Hepatocyte (in vitro differentiated cells): Measurements from ENCODE around the gene GRIN3A. TPM values are rescaled to one million over a fixed set of nuclear protein-coding genes. Genes with fewer than 3 reads are reported as not detected.

Source experiments
- DNase-seq: peaks from one replicate; pipeline ENCODE4 v3.0.0-alpha.2; 2016; ENCODE audit warnings: low spot score
- H2AFZ ChIP-seq: fragments of 200-600 bp; sonication (generic); 2 replicates; pipeline ENCODE4 v1.6.0; 2016; ENCODE audit warnings: antibody characterized with exemption, mild to moderate bottlenecking
- H3K27ac ChIP-seq: fragments of 200-600 bp; sonication (generic); 2 replicates; pipeline ENCODE4 v1.5.1; 2016; ENCODE audit warnings: mild to moderate bottlenecking
- H3K27me3 ChIP-seq: fragments of 200-600 bp; sonication (generic); 2 replicates; pipeline ENCODE4 v1.6.1; 2016
- H3K36me3 ChIP-seq: fragments of 200-600 bp; sonication (generic); replicated peaks from 2 replicates; pipeline ENCODE4 v1.5.1; 2016; ENCODE audit warnings: low read depth; ENCODE audit not compliant: insufficient read depth
- H3K4me1 ChIP-seq: fragments of 200-600 bp; sonication (generic); 2 replicates; pipeline ENCODE4 v1.5.1; 2016; ENCODE audit warnings: mild to moderate bottlenecking, moderate library complexity; ENCODE audit not compliant: insufficient read depth
- H3K4me2 ChIP-seq: fragments of 200-600 bp; sonication (generic); 2 replicates; pipeline ENCODE4 v1.6.0; 2016
- H3K4me3 ChIP-seq: fragments of 200-600 bp; sonication (generic); 2 replicates; pipeline ENCODE4 v1.5.1; 2016; ENCODE audit warnings: mild to moderate bottlenecking
- H3K79me2 ChIP-seq: fragments of 200-600 bp; sonication (generic); 2 replicates; pipeline ENCODE4 v1.6.0; 2017; ENCODE audit warnings: mild to moderate bottlenecking
- H3K9me2 ChIP-seq: fragments of 200-600 bp; sonication (generic); replicated peaks from 2 replicates; pipeline ENCODE4 v1.6.0; 2017; ENCODE audit warnings: mild to moderate bottlenecking; ENCODE audit not compliant: insufficient read depth
- H3K9me3 ChIP-seq: fragments of 200-600 bp; sonication (generic); 2 replicates; pipeline ENCODE4 v1.5.1; 2016; ENCODE audit warnings: low read depth, mild to moderate bottlenecking
- H4K20me1 ChIP-seq: fragments of 200-600 bp; sonication (generic); 2 replicates; pipeline ENCODE4 v1.6.0; 2016; ENCODE audit warnings: mild to moderate bottlenecking; ENCODE audit not compliant: insufficient read depth, poor library complexity, severe bottlenecking
- EZH2 ChIP-seq: fragments of 200-600 bp; sonication (generic); IDR thresholded peaks from 2 replicates; pipeline ENCODE4 v1.6.1; 2016; ENCODE audit warnings: antibody characterized with exemption, mild to moderate bottlenecking, borderline replicate concordance
- EZH2phosphoT487 ChIP-seq: fragments of 200-600 bp; sonication (generic); IDR thresholded peaks from one replicate; pipeline ENCODE4 v1.6.1; 2018; ENCODE audit warnings: antibody characterized with exemption, mild to moderate bottlenecking, low read depth, moderate library complexity; ENCODE audit not compliant: unreplicated experiment, severe bottlenecking
- WGBS: methylation state at CpG from one replicate; pipeline ENCODE4 v1.1.6; 2016; ENCODE audit warnings: low lambda C conversion rate; ENCODE audit errors: missing lambda C conversion rate; 5-methylcytosine and 5-hydroxymethylcytosine counted together
- polyA plus RNA-seq: library from polyadenylated mRNA; unstranded; fragments of >200 nt; fragmentation: Nextera tagmentation; extraction: Ambion mirVana; gene quantifications from 2 replicates; pipeline ENCODE4 v1.2.1, GENCODE V29; 2016
- total RNA-seq: library from RNA; depleted of rRNA; stranded (reverse); fragments of >200 nt; gene quantifications from 2 replicates; pipeline ENCODE4 v1.2.3, GENCODE V29; 2014
- TF ChIP-seq, protein P1 (sequence below): fragments of 200-600 bp; sonication (generic); IDR thresholded peaks from 2 replicates; pipeline ENCODE4 v1.5.1; 2016; ENCODE audit warnings: antibody characterized with exemption, mild to moderate bottlenecking; ENCODE audit not compliant: poor library complexity

The GRIN3A gene
- total and polyA plus RNA-seq, 2 experiments from 2014 or later, result 0.10 TPM; not detected in 1

DNA sequence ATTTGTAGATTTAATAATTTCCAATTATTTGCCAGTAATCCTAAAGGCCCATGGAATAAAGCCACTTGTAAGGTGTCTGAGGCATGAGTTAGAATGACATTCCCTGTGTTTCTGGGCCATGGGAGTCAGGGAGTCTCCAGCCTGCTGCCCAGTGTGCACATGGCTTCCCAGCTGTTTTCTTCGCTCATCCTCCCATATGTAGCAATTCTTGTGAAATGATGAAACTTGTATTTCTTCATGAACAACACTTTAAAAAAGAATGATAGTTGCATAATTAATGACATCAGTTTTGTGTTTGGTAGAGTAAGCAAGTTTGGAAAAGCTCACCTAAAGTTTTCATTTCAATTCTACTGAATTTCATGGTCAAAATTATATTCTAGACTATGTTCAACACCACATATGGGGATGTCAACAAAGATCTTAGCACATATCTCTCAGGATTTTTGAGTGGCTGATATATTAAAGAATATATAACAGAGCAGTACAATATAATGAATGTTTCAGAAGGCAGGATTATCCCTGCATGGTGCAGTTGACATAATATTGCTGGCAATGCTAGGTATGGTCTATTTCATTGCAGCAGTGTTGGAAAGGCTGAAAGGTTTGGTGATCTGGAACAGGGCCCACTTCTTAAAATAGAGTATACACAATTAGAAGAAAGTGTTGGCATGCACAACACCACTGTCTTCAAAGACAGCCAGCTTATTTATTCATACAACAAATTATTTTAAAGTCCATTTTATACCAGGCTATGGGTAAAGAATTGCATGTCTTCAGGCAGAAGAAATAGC lies 44.7 kb downstream of the GRIN3A start:
- no peaks in the 10 kb centered on the region for H3K79me2 ChIP-seq
- TF ChIP-seq, protein P1, sequence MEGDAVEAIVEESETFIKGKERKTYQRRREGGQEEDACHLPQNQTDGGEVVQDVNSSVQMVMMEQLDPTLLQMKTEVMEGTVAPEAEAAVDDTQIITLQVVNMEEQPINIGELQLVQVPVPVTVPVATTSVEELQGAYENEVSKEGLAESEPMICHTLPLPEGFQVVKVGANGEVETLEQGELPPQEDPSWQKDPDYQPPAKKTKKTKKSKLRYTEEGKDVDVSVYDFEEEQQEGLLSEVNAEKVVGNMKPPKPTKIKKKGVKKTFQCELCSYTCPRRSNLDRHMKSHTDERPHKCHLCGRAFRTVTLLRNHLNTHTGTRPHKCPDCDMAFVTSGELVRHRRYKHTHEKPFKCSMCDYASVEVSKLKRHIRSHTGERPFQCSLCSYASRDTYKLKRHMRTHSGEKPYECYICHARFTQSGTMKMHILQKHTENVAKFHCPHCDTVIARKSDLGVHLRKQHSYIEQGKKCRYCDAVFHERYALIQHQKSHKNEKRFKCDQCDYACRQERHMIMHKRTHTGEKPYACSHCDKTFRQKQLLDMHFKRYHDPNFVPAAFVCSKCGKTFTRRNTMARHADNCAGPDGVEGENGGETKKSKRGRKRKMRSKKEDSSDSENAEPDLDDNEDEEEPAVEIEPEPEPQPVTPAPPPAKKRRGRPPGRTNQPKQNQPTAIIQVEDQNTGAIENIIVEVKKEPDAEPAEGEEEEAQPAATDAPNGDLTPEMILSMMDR, result no peak
- TF ChIP-seq EZH2, result no peak
- no peaks in the 10 kb centered on the region for H3K4me1 ChIP-seq
- DNase-seq, result no peak
- H3K9me2 ChIP-seq, result no peaks in the 10 kb centered on the region
- no peaks in the 10 kb centered on the region for H4K20me1 ChIP-seq
- no peaks in the 10 kb centered on the region for H3K9me3 ChIP-seq
- H3K4me3 ChIP-seq, result no peak overlapping the region
- H3K27ac ChIP-seq, result no peak overlapping the region
- no peaks in the 10 kb centered on the region for H3K27me3 ChIP-seq
- H3K4me2 ChIP-seq, result no peak overlapping the region
- H3K36me3 ChIP-seq, result no peaks in the 10 kb centered on the region
- WGBS, result 93% methylated on average over 1 of the region's 1 CpG
- no peak overlapping the region for H2AFZ ChIP-seq

DNA sequence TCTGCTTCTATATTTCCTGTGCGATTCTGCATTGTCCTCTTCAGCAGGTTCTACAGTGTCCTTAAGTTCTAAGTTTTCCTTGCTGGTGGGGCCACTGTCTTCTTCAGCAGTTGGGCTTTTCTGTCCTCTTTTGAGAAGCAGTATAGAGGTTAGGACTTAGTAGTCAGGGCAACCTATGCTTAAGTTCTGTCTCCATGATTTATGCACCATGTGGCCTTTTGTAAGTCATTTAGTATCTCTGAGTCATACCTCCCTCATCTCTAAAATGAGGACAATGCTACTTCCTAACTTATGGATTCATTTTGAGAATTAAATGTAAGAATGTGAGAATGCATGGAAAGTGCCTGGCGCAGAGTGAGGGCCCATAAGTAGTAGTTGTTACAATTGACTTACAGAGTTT lies 46.8 kb downstream of the GRIN3A start:
- Histone ChIP-seq H3K4me2 (no peak overlapping the region), H2AFZ (no peak overlapping the region), H3K27ac (no peak overlapping the region), H3K79me2 (no peaks in the 10 kb centered on the region), H4K20me1 (no peaks in the 10 kb centered on the region), H3K9me2 (no peaks in the 10 kb centered on the region), H3K4me1 (no peaks in the 10 kb centered on the region), H3K27me3 (no peaks in the 10 kb centered on the region), H3K36me3 (no peaks in the 10 kb centered on the region), H3K4me3 (no peak overlapping the region), H3K9me3 (no peaks in the 10 kb centered on the region)
- no peak for DNase-seq
- WGBS, result 98% methylated on average over 2 of the region's 2 CpGs
- TF ChIP-seq EZH2 (no peak), EZH2phosphoT487 (no peak)

DNA sequence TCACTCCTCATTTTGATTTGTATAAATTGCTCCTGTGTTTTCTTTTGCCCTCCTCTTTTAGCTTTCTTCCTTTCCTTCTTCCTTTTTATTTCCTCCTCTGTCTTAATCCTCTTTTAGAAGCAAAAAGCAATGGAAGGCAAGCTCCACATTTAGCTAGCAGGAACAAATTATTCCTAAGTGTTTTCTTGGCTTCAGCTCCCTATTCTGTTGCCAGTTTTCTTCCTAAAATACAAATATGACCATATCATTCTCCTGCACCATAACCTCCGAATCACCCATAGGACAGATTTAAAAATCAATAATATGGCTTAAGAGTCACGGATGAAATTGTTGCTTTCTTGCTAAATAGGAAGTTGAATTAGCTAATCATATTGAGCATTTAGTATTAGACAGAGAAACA lies 49.4 kb downstream of the GRIN3A start:
- H3K27me3 ChIP-seq, result no peaks in the 10 kb centered on the region
- no peak for TF ChIP-seq EZH2phosphoT487
- no peak overlapping the region for H3K4me3 ChIP-seq
- no peaks in the 10 kb centered on the region for H3K36me3 ChIP-seq
- DNase-seq, result no peak
- H3K9me2 ChIP-seq, result no peaks in the 10 kb centered on the region
- 41% methylated on average over 2 of the region's 2 CpGs for WGBS
- no peaks in the 10 kb centered on the region for H3K4me1 ChIP-seq
- no peaks in the 10 kb centered on the region for H3K9me3 ChIP-seq
- no peak overlapping the region for H3K4me2 ChIP-seq
- H3K79me2 ChIP-seq, result no peaks in the 10 kb centered on the region
- H3K27ac ChIP-seq, result no peak overlapping the region
- no peak overlapping the region for H2AFZ ChIP-seq
- H4K20me1 ChIP-seq, result no peaks in the 10 kb centered on the region

DNA sequence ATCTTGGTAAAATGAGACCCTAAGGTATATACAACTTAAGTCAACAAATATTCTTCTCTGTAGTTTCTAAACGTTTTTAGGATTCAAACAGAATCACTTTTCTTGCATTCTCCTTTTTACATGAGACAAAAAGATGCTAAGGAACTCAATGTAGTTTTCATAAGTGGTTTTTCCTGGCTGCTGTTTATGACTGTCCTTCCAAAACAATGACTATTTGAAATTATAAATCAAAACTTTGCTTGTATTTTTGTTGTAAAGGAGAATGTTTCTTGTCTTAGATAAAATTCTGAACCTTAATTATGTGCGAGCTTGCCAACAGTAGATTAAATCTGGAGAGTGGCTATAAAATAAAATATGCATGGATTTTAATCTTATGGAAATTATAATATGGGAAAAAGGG lies 53.8 kb downstream of the GRIN3A start:
- H3K27ac ChIP-seq, result no peak overlapping the region
- no peaks in the 10 kb centered on the region for H3K79me2 ChIP-seq
- no peak for DNase-seq
- no peak overlapping the region for H3K4me2 ChIP-seq
- H3K4me3 ChIP-seq, result no peak overlapping the region
- H3K9me3 ChIP-seq, result no peaks in the 10 kb centered on the region
- H3K27me3 ChIP-seq, result no peaks in the 10 kb centered on the region
- TF ChIP-seq EZH2phosphoT487, result no peak
- TF ChIP-seq, protein P1, result no peak
- no peak for TF ChIP-seq EZH2
- H3K4me1 ChIP-seq, result no peaks in the 10 kb centered on the region
- H3K9me2 ChIP-seq, result no peaks in the 10 kb centered on the region
- H3K36me3 ChIP-seq, result no peaks in the 10 kb centered on the region
- H2AFZ ChIP-seq, result no peak overlapping the region
- 60% methylated on average over 2 of the region's 2 CpGs for WGBS
- H4K20me1 ChIP-seq, result no peaks in the 10 kb centered on the region
